GM08714 (cell line): Measurements from ENCODE around the gene FGD6.

ENCODE experiments used
- H3K4me3 ChIP-seq: fragments of 200-500 bp; sonication (Bioruptor generic); 2 replicates; pipeline ENCODE4 v1.5.1; 2014; ENCODE audit warnings: mild to moderate bottlenecking, low read length, inconsistent platforms
- ZNF274 ChIP-seq: IDR thresholded peaks from 2 replicates; pipeline ENCODE4 v1.6.1; 2012; ENCODE audit warnings: mild to moderate bottlenecking, low read depth, low read length

The FGD6 gene

GRCh38 chr12:95066091-95066855 is 151.0 kb downstream of the FGD6 start:
- no peak overlapping the region for H3K4me3 ChIP-seq
- TF ChIP-seq ZNF274, result no peak

GRCh38 chr12:95060951-95061350 is 156.3 kb downstream of the FGD6 start:
- no peak for TF ChIP-seq ZNF274

GRCh38 chr12:95059984-95060383 is 157.3 kb downstream of the FGD6 start:
- TF ChIP-seq ZNF274, result no peak
- no peak overlapping the region for H3K4me3 ChIP-seq

More at GRCh38 chr12:95060951-95061350, 156.3 kb downstream of the FGD6 start:
- no peak overlapping the region for H3K4me3 ChIP-seq

GRCh38 chr12:95057424-95057823 is 159.8 kb downstream of the FGD6 start:
- no peak overlapping the region for H3K4me3 ChIP-seq
- no peak for TF ChIP-seq ZNF274

- TF ChIP-seq ZNF274, result no peak
- no peak overlapping the region for H3K4me3 ChIP-seq
Measured at GRCh38 chr12:95055057-95055456, 162.2 kb downstream of the FGD6 start.

- no peak overlapping the region for H3K4me3 ChIP-seq
Measured at GRCh38 chr12:95054206-95054605, 163.1 kb downstream of the FGD6 start.

GRCh38 chr12:95051241-95051640 is 166.0 kb downstream of the FGD6 start:
- TF ChIP-seq ZNF274, result no peak

More at GRCh38 chr12:95054206-95054605, 163.1 kb downstream of the FGD6 start:
- no peak for TF ChIP-seq ZNF274

GRCh38 chr12:95037906-95038305 is 179.4 kb downstream of the FGD6 start:
- no peak for TF ChIP-seq ZNF274
- no peak overlapping the region for H3K4me3 ChIP-seq

More at GRCh38 chr12:95051241-95051640, 166.0 kb downstream of the FGD6 start:
- H3K4me3 ChIP-seq, result no peak overlapping the region

- no peak for TF ChIP-seq ZNF274
- H3K4me3 ChIP-seq, result no peak overlapping the region
Measured at GRCh38 chr12:95034750-95035149, 182.5 kb downstream of the FGD6 start.
